Astrocyte (in vitro differentiated cells and primary cell): ENCODE results near the gene PFDN5. TPM values are rescaled to one million over a fixed set of nuclear protein-coding genes. Genes with fewer than 3 reads are reported as not detected.

Source experiments
- DNase-seq: peaks from one replicate; pipeline ENCODE4 v3.0.0-alpha.2; 2010; ENCODE audit warnings: low read depth
- FAIRE-seq: peaks from 2 replicates; lab custom pipeline; 2011; peaks lifted over from hg19 to GRCh38; lab: Jason Lieb, UNC
- H2AFZ ChIP-seq: 2 replicates; pipeline ENCODE4 v1.6.0; 2012; ENCODE audit warnings: low read depth, low read length, inconsistent platforms
- H3K27ac ChIP-seq: 2 replicates; pipeline ENCODE4 v1.5.1; 2011; ENCODE audit warnings: low read depth, low read length, inconsistent platforms
- H3K27me3 ChIP-seq: 2 replicates; pipeline ENCODE4 v1.6.0; 2011; ENCODE audit warnings: low read length, inconsistent platforms; ENCODE audit not compliant: insufficient read depth
- H3K36me3 ChIP-seq: 2 replicates; pipeline ENCODE4 v1.5.1; 2011; ENCODE audit warnings: low read length, inconsistent platforms; ENCODE audit not compliant: insufficient read depth
- H3K4me1 ChIP-seq: 2 replicates; pipeline ENCODE4 v1.5.1; 2011; ENCODE audit warnings: low read length, inconsistent platforms; ENCODE audit not compliant: insufficient read depth
- H3K4me2 ChIP-seq: 2 replicates; pipeline ENCODE4 v1.6.0; 2012; ENCODE audit warnings: low read length, inconsistent platforms
- H3K4me3 ChIP-seq: 2 replicates; pipeline ENCODE4 v1.5.1; 2011; ENCODE audit warnings: low read depth, mild to moderate bottlenecking, low read length, inconsistent platforms; ENCODE audit not compliant: insufficient read depth
- H3K79me2 ChIP-seq: 2 replicates; pipeline ENCODE4 v1.6.0; 2012; ENCODE audit warnings: mild to moderate bottlenecking, low read length, inconsistent platforms; ENCODE audit not compliant: insufficient read depth
- H3K9ac ChIP-seq: 2 replicates; pipeline ENCODE4 v1.6.0; 2012; ENCODE audit warnings: mild to moderate bottlenecking, low read length, inconsistent platforms
- H3K9me3 ChIP-seq: 2 replicates; pipeline ENCODE4 v1.5.1; 2012; ENCODE audit warnings: low read depth, mild to moderate bottlenecking, low read length, inconsistent platforms; ENCODE audit not compliant: insufficient read depth
- H4K20me1 ChIP-seq: 2 replicates; pipeline ENCODE4 v1.6.0; 2012; ENCODE audit warnings: low read length, inconsistent platforms; ENCODE audit not compliant: insufficient read depth
- H3K27ac Mint-ChIP-seq: one replicate; pipeline ENCODE4 v1.8.0; 2021; ENCODE audit warnings: mild to moderate bottlenecking, mixed read lengths; ENCODE audit not compliant: unreplicated experiment
- H3K27me3 Mint-ChIP-seq: one replicate; pipeline ENCODE4 v1.8.0; 2021; ENCODE audit warnings: low read depth, mixed read lengths; ENCODE audit not compliant: unreplicated experiment
- H3K36me3 Mint-ChIP-seq: one replicate; pipeline ENCODE4 v1.8.0; 2021; ENCODE audit warnings: low read depth, mixed read lengths; ENCODE audit not compliant: unreplicated experiment
- H3K4me1 Mint-ChIP-seq: one replicate; pipeline ENCODE4 v1.8.0; 2021; ENCODE audit warnings: low read depth, mixed read lengths; ENCODE audit not compliant: unreplicated experiment
- H3K4me3 Mint-ChIP-seq: one replicate; pipeline ENCODE4 v1.8.0; 2021; ENCODE audit warnings: mild to moderate bottlenecking, moderate library complexity, mixed read lengths; ENCODE audit not compliant: unreplicated experiment
- H3K9me3 Mint-ChIP-seq: one replicate; pipeline ENCODE4 v1.8.0; 2021; ENCODE audit warnings: mild to moderate bottlenecking, mixed read lengths; ENCODE audit not compliant: unreplicated experiment
- EZH2 ChIP-seq: IDR thresholded peaks from 2 replicates; pipeline ENCODE4 v1.6.1; 2012; ENCODE audit warnings: mild to moderate bottlenecking, low read length, inconsistent platforms; ENCODE audit not compliant: insufficient read depth
- total RNA-seq: library from RNA; stranded (reverse); gene quantifications from 2 replicates; pipeline ENCODE4 v1.2.1, GENCODE V29; 2021
- TF ChIP-seq, protein P1 (sequence below): IDR thresholded peaks from 2 replicates; pipeline ENCODE4 v1.5.1; 2011; ENCODE audit warnings: low read depth, mild to moderate bottlenecking, inconsistent platforms, low read length, moderate library complexity; ENCODE audit not compliant: insufficient read depth

PFDN5 gene
- total RNA-seq, 1 donor from 2014 or later = 281 TPM

DNA sequence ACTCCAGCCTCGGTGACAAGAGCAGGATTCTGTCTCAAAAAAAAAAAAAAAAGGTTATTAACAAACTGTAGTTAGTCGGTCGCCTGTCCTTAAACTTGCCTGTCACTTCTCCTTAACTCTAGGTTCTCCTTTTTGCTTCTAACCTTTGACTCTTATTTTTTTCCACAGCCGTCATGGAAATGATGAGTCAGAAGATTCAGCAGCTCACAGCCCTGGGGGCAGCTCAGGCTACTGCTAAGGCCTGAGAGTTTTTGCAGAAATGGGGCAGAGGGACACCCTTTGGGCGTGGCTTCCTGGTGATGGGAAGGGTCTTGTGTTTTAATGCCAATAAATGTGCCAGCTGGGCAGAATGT lies 3.7 kb downstream of the PFDN5 start:
- Histone ChIP-seq H3K36me3 (peaks cover 20% of the 10 kb centered on the region), H3K27me3 (no peaks in the 10 kb centered on the region), H3K79me2 (peaks cover 67% of the 10 kb centered on the region), H3K4me1 (peaks cover 36% of the 10 kb centered on the region), H3K4me2 (peak overlapping the region; percentile 96), H2AFZ (peak overlapping the region; percentile 72), H3K9me3 (no peaks in the 10 kb centered on the region), H3K4me3 (peak overlapping the region; percentile 82), H3K27ac (peak overlapping the region; percentile 86), H3K9ac (peak overlapping the region; percentile 94), H4K20me1 (peaks cover 13% of the 10 kb centered on the region)
- Mint-ChIP-seq H3K27ac (peak overlapping the region; percentile 86), H3K36me3 (peaks cover 15% of the 10 kb centered on the region), H3K4me3 (peak overlapping the region; percentile 90), H3K27me3 (no peaks in the 10 kb centered on the region), H3K4me1 (peaks cover 30% of the 10 kb centered on the region), H3K9me3 (no peaks in the 10 kb centered on the region)
- TF ChIP-seq, protein P1, sequence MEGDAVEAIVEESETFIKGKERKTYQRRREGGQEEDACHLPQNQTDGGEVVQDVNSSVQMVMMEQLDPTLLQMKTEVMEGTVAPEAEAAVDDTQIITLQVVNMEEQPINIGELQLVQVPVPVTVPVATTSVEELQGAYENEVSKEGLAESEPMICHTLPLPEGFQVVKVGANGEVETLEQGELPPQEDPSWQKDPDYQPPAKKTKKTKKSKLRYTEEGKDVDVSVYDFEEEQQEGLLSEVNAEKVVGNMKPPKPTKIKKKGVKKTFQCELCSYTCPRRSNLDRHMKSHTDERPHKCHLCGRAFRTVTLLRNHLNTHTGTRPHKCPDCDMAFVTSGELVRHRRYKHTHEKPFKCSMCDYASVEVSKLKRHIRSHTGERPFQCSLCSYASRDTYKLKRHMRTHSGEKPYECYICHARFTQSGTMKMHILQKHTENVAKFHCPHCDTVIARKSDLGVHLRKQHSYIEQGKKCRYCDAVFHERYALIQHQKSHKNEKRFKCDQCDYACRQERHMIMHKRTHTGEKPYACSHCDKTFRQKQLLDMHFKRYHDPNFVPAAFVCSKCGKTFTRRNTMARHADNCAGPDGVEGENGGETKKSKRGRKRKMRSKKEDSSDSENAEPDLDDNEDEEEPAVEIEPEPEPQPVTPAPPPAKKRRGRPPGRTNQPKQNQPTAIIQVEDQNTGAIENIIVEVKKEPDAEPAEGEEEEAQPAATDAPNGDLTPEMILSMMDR = no peak
- TF ChIP-seq EZH2 = no peak
- DNase-seq (peak; percentile 68), FAIRE-seq (no peak)

DNA sequence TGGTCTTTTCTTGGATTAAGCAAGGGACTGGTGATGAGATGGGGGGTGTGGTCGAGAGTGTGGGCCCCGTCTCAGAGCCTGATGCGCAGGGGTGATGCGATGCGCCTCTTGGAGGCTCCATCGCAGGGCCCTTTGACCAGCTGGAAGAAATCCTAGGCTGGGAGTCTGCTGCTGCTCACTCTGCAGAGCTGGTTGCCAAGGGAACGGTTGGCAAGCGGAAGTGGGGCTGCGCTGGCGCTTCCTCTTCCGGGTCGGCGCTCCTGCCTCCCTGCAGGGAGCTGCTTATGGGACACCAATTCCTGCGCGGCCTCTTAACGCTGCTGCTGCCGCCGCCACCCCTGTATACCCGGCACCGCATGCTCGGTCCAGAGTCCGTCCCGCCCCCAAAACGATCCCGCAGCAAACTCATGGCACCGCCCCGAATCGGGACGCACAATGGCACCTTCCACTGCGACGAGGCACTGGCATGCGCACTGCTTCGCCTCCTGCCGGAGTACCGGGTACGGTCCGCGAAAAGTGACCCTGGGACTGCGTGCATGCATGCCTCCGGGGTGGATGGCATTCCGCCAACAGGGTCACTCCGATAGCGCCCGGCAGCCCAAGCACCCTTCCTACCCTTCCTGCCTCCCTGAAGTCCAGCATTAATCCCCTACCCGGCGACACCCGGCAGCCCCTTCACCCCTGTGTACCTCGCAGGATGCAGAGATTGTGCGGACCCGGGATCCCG lies 4.3 kb downstream of the PFDN5 start, which contains the start of gene MYG1:
MYG1 (plus strand) TSS at position 242 of the 727 bp plus-strand sequence; CDS start at position 285, 43 bp downstream.
- H3K9me3 Mint-ChIP-seq = no peaks in the 10 kb centered on the region
- no peak for FAIRE-seq

More for the DNA sequence above, 4.3 kb downstream of the PFDN5 start, which contains the start of gene MYG1:
- H3K27me3 ChIP-seq = no peaks in the 10 kb centered on the region
- peak within 1 kb of the TSS; percentile 96 for H3K4me2 ChIP-seq
- peaks cover 15% of the 10 kb centered on the region for H3K36me3 Mint-ChIP-seq
- peak within 1 kb of the TSS; percentile 82 for H3K4me3 ChIP-seq
- H3K9ac ChIP-seq = peak within 1 kb of the TSS; percentile 94
- H3K79me2 ChIP-seq = peaks cover 67% of the 10 kb centered on the region
- H2AFZ ChIP-seq = peak within 1 kb of the TSS; percentile 72
- H3K4me3 Mint-ChIP-seq = peak within 1 kb of the TSS; percentile 90
- peaks cover 13% of the 10 kb centered on the region for H4K20me1 ChIP-seq
- H3K4me1 ChIP-seq = peaks cover 36% of the 10 kb centered on the region
- peaks cover 20% of the 10 kb centered on the region for H3K36me3 ChIP-seq
- peak within 1 kb of the TSS; percentile 86 for H3K27ac ChIP-seq
- H3K9me3 ChIP-seq = no peaks in the 10 kb centered on the region
- DNase-seq = peak; percentile 77
- no peaks in the 10 kb centered on the region for H3K27me3 Mint-ChIP-seq
- H3K27ac Mint-ChIP-seq = peak within 1 kb of the TSS; percentile 86
- peaks cover 30% of the 10 kb centered on the region for H3K4me1 Mint-ChIP-seq
- TF ChIP-seq, protein P1 = no peak
- no peak for TF ChIP-seq EZH2
